WTC11 (cell line): ENCODE data around the gene SSBP2. TPM values are rescaled to one million over a fixed set of nuclear protein-coding genes. Genes with fewer than 3 reads are reported as not detected.

Source experiments
- ATAC-seq: fragments of 200-7000 bp; cut with Tn5 transposase; 2 replicates; pipeline ENCODE4 v1.10.0; 2021; ENCODE audit warnings: mild to moderate bottlenecking, moderate library complexity
- CTCF ChIA-PET: fragments of 300-600 bp; sonication (Branson Sonifier 250); formaldehyde crosslinking; loops from one replicate; lab custom pipeline; 2021; ENCODE audit warnings: antibody characterized with exemption; lab: Charles Lee
- POLR2A ChIA-PET: fragments of 350-600 bp; sonication (Branson Sonifier 250); formaldehyde crosslinking; loops from one replicate; lab custom pipeline; 2021; ENCODE audit warnings: antibody characterized with exemption; lab: Charles Lee
- DNase-seq: peaks from one replicate; pipeline ENCODE4 v3.0.0; 2021; ENCODE audit warnings: low spot score
- H3K27ac Mint-ChIP-seq: 2 replicates; pipeline ENCODE4 v1.8.0; 2021; ENCODE audit warnings: mixed read lengths
- H3K27me3 Mint-ChIP-seq: 2 replicates; pipeline ENCODE4 v1.8.0; 2021; ENCODE audit warnings: low read depth, mild to moderate bottlenecking, moderate library complexity, mixed read lengths
- H3K36me3 Mint-ChIP-seq: 2 replicates; pipeline ENCODE4 v1.8.0; 2021; ENCODE audit warnings: mixed read lengths
- H3K4me1 Mint-ChIP-seq: 2 replicates; pipeline ENCODE4 v1.8.0; 2022; ENCODE audit warnings: mixed read lengths
- H3K4me3 Mint-ChIP-seq: 2 replicates; pipeline ENCODE4 v1.8.0; 2021; ENCODE audit warnings: mild to moderate bottlenecking, moderate library complexity, mixed read lengths
- H3K9me3 Mint-ChIP-seq: 2 replicates; pipeline ENCODE4 v1.8.0; 2021; ENCODE audit warnings: mixed read lengths
- CREB1 ChIP-seq: sonication (generic); formaldehyde crosslinking; IDR thresholded peaks from 2 replicates; pipeline ENCODE4 v1.8.0; 2023; ENCODE audit warnings: mild to moderate bottlenecking, missing genetic modification reagents
- GABPB1 ChIP-seq: sonication (generic); formaldehyde crosslinking; IDR thresholded peaks from 2 replicates; pipeline ENCODE4 v1.8.1; 2023; ENCODE audit warnings: mild to moderate bottlenecking, missing genetic modification reagents
- NR1H2 ChIP-seq: sonication (generic); formaldehyde crosslinking; IDR thresholded peaks from 2 replicates; pipeline ENCODE4 v1.9.0; 2021; ENCODE audit warnings: mild to moderate bottlenecking, moderate library complexity, missing genetic modification reagents
- RELA ChIP-seq: sonication (generic); formaldehyde crosslinking; IDR thresholded peaks from 2 replicates; pipeline ENCODE4 v1.8.1; 2022; ENCODE audit warnings: missing genetic modification reagents, mild to moderate bottlenecking, borderline replicate concordance
- ZNF263 ChIP-seq: sonication (generic); formaldehyde crosslinking; IDR thresholded peaks from 2 replicates; pipeline ENCODE4 v1.8.1; 2022; ENCODE audit warnings: low read depth, mild to moderate bottlenecking, moderate library complexity, missing genetic modification reagents
- total RNA-seq: library from RNA; stranded (reverse); gene quantifications from 3 replicates; pipeline ENCODE4 v1.2.3, GENCODE V29; 2021
- TF ChIP-seq, protein P1 (sequence below): sonication (generic); formaldehyde crosslinking; IDR thresholded peaks from 2 replicates; pipeline ENCODE4 v1.8.0; 2022; ENCODE audit warnings: missing genetic modification reagents
- TF ChIP-seq, protein P2 (sequence below): sonication (generic); formaldehyde crosslinking; IDR thresholded peaks from 2 replicates; pipeline ENCODE4 v1.8.0; 2023; ENCODE audit warnings: mild to moderate bottlenecking, missing genetic modification reagents
- TF ChIP-seq, protein P3 (sequence below): sonication (generic); formaldehyde crosslinking; IDR thresholded peaks from 2 replicates; pipeline ENCODE4 v1.8.0; 2023; ENCODE audit warnings: missing genetic modification reagents
- TF ChIP-seq, protein P4 (sequence below): sonication (generic); formaldehyde crosslinking; IDR thresholded peaks from 2 replicates; pipeline ENCODE4 v1.8.1; 2022; ENCODE audit warnings: low read depth, mild to moderate bottlenecking, moderate library complexity, missing genetic modification reagents, borderline replicate concordance
- TF ChIP-seq, protein P5 (sequence below): sonication (generic); formaldehyde crosslinking; IDR thresholded peaks from 2 replicates; pipeline ENCODE4 v1.8.1; 2023; ENCODE audit warnings: mild to moderate bottlenecking, missing genetic modification reagents, borderline replicate concordance
- TF ChIP-seq, protein P6 (sequence below): sonication (generic); formaldehyde crosslinking; IDR thresholded peaks from 2 replicates; pipeline ENCODE4 v1.8.1; 2022; ENCODE audit warnings: missing genetic modification reagents, borderline replicate concordance
- TF ChIP-seq, protein P7 (sequence below): sonication (generic); formaldehyde crosslinking; IDR thresholded peaks from 2 replicates; pipeline ENCODE4 v1.8.0; 2022; ENCODE audit warnings: mild to moderate bottlenecking, missing genetic modification reagents
- TF ChIP-seq, protein P8 (sequence below): sonication (generic); formaldehyde crosslinking; IDR thresholded peaks from 2 replicates; pipeline ENCODE4 v1.8.1; 2022; ENCODE audit warnings: mild to moderate bottlenecking, moderate library complexity, missing genetic modification reagents

The SSBP2 gene
- total RNA-seq, 1 experiment from 2014 or later = 24.9 TPM

DNA sequence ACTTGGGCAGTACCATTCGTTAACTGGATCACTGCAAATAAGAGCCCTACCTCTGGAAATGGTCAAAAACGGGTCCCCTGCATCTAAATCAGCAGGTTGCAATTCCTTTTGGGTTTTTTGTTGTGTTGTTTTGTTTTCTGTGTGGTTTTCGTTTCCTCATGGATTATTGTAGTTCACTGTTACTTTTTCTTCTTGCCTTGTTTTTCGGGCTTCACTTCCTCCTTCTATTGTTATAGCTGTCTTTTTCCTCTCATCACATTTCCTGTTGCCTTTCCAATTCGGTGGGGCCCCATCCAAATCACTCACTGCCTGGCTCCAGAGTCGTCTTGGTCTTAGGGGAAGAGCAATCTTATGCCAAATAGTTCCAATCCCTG lies 8.7 kb upstream of the SSBP2 start (continued):
- TF ChIP-seq, protein P1, sequence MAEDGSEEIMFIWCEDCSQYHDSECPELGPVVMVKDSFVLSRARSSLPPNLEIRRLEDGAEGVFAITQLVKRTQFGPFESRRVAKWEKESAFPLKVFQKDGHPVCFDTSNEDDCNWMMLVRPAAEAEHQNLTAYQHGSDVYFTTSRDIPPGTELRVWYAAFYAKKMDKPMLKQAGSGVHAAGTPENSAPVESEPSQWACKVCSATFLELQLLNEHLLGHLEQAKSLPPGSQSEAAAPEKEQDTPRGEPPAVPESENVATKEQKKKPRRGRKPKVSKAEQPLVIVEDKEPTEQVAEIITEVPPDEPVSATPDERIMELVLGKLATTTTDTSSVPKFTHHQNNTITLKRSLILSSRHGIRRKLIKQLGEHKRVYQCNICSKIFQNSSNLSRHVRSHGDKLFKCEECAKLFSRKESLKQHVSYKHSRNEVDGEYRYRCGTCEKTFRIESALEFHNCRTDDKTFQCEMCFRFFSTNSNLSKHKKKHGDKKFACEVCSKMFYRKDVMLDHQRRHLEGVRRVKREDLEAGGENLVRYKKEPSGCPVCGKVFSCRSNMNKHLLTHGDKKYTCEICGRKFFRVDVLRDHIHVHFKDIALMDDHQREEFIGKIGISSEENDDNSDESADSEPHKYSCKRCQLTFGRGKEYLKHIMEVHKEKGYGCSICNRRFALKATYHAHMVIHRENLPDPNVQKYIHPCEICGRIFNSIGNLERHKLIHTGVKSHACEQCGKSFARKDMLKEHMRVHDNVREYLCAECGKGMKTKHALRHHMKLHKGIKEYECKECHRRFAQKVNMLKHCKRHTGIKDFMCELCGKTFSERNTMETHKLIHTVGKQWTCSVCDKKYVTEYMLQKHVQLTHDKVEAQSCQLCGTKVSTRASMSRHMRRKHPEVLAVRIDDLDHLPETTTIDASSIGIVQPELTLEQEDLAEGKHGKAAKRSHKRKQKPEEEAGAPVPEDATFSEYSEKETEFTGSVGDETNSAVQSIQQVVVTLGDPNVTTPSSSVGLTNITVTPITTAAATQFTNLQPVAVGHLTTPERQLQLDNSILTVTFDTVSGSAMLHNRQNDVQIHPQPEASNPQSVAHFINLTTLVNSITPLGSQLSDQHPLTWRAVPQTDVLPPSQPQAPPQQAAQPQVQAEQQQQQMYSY (CRISPR knock-in tag) = no peak
- no peak for TF ChIP-seq CREB1 (CRISPR knock-in tag)
- TF ChIP-seq, protein P2, sequence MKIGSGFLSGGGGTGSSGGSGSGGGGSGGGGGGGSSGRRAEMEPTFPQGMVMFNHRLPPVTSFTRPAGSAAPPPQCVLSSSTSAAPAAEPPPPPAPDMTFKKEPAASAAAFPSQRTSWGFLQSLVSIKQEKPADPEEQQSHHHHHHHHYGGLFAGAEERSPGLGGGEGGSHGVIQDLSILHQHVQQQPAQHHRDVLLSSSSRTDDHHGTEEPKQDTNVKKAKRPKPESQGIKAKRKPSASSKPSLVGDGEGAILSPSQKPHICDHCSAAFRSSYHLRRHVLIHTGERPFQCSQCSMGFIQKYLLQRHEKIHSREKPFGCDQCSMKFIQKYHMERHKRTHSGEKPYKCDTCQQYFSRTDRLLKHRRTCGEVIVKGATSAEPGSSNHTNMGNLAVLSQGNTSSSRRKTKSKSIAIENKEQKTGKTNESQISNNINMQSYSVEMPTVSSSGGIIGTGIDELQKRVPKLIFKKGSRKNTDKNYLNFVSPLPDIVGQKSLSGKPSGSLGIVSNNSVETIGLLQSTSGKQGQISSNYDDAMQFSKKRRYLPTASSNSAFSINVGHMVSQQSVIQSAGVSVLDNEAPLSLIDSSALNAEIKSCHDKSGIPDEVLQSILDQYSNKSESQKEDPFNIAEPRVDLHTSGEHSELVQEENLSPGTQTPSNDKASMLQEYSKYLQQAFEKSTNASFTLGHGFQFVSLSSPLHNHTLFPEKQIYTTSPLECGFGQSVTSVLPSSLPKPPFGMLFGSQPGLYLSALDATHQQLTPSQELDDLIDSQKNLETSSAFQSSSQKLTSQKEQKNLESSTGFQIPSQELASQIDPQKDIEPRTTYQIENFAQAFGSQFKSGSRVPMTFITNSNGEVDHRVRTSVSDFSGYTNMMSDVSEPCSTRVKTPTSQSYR (CRISPR knock-in tag) = no peak
- TF ChIP-seq, protein P3, sequence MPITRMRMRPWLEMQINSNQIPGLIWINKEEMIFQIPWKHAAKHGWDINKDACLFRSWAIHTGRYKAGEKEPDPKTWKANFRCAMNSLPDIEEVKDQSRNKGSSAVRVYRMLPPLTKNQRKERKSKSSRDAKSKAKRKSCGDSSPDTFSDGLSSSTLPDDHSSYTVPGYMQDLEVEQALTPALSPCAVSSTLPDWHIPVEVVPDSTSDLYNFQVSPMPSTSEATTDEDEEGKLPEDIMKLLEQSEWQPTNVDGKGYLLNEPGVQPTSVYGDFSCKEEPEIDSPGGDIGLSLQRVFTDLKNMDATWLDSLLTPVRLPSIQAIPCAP (CRISPR knock-in tag) = no peak
- TF ChIP-seq, protein P4, sequence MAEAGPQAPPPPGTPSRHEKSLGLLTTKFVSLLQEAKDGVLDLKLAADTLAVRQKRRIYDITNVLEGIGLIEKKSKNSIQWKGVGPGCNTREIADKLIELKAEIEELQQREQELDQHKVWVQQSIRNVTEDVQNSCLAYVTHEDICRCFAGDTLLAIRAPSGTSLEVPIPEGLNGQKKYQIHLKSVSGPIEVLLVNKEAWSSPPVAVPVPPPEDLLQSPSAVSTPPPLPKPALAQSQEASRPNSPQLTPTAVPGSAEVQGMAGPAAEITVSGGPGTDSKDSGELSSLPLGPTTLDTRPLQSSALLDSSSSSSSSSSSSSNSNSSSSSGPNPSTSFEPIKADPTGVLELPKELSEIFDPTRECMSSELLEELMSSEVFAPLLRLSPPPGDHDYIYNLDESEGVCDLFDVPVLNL = no peak

DNA sequence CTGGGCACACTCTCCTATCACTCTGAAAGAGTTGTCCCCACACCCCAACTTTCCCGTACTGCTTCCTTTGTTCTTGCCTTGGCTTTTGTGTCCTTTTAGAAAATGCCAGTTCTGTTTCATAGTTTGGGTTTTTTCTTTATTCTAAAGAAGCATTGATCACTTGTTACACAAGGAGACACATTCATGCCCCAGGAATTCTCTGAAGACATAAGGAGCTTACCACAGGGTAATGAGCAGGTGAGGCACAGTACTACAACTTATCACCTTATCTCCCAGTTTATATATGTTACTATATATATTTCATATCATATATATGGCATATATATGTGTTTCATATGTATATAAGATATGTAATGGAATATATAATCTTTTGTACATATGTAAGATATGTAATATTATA lies 6.5 kb upstream of the SSBP2 start:
- DNase-seq (no peak), ATAC-seq (no peak)
- Mint-ChIP-seq H3K4me3 (no peak overlapping the region), H3K27me3 (peaks cover 4% of the 10 kb centered on the region), H3K4me1 (peaks cover 70% of the 10 kb centered on the region), H3K27ac (no peak overlapping the region), H3K36me3 (no peaks in the 10 kb centered on the region), H3K9me3 (no peaks in the 10 kb centered on the region)
- CTCF ChIA-PET = no interaction called here
- POLR2A ChIA-PET = no interaction called here
- TF ChIP-seq ZNF263 (CRISPR knock-in tag) (no peak), RELA (no peak), NR1H2 (CRISPR knock-in tag) (no peak), GABPB1 (no peak)
- TF ChIP-seq, protein P5, sequence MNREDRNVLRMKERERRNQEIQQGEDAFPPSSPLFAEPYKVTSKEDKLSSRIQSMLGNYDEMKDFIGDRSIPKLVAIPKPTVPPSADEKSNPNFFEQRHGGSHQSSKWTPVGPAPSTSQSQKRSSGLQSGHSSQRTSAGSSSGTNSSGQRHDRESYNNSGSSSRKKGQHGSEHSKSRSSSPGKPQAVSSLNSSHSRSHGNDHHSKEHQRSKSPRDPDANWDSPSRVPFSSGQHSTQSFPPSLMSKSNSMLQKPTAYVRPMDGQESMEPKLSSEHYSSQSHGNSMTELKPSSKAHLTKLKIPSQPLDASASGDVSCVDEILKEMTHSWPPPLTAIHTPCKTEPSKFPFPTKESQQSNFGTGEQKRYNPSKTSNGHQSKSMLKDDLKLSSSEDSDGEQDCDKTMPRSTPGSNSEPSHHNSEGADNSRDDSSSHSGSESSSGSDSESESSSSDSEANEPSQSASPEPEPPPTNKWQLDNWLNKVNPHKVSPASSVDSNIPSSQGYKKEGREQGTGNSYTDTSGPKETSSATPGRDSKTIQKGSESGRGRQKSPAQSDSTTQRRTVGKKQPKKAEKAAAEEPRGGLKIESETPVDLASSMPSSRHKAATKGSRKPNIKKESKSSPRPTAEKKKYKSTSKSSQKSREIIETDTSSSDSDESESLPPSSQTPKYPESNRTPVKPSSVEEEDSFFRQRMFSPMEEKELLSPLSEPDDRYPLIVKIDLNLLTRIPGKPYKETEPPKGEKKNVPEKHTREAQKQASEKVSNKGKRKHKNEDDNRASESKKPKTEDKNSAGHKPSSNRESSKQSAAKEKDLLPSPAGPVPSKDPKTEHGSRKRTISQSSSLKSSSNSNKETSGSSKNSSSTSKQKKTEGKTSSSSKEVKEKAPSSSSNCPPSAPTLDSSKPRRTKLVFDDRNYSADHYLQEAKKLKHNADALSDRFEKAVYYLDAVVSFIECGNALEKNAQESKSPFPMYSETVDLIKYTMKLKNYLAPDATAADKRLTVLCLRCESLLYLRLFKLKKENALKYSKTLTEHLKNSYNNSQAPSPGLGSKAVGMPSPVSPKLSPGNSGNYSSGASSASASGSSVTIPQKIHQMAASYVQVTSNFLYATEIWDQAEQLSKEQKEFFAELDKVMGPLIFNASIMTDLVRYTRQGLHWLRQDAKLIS = no peak
- TF ChIP-seq, protein P6, sequence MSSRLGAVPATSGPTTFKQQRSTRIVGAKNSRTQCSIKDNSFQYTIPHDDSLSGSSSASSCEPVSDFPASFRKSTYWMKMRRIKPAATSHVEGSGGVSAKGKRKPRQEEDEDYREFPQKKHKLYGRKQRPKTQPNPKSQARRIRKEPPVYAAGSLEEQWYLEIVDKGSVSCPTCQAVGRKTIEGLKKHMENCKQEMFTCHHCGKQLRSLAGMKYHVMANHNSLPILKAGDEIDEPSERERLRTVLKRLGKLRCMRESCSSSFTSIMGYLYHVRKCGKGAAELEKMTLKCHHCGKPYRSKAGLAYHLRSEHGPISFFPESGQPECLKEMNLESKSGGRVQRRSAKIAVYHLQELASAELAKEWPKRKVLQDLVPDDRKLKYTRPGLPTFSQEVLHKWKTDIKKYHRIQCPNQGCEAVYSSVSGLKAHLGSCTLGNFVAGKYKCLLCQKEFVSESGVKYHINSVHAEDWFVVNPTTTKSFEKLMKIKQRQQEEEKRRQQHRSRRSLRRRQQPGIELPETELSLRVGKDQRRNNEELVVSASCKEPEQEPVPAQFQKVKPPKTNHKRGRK (CRISPR knock-in tag) = no peak
- TF ChIP-seq, protein P7, sequence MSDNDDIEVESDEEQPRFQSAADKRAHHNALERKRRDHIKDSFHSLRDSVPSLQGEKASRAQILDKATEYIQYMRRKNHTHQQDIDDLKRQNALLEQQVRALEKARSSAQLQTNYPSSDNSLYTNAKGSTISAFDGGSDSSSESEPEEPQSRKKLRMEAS (CRISPR knock-in tag) = no peak
- TF ChIP-seq, protein P8, sequence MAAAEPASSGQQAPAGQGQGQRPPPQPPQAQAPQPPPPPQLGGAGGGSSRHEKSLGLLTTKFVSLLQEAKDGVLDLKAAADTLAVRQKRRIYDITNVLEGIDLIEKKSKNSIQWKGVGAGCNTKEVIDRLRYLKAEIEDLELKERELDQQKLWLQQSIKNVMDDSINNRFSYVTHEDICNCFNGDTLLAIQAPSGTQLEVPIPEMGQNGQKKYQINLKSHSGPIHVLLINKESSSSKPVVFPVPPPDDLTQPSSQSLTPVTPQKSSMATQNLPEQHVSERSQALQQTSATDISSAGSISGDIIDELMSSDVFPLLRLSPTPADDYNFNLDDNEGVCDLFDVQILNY = no peak
- TF ChIP-seq, protein P1 (CRISPR knock-in tag) = no peak
